SK-N-SH (cell line): ENCODE measurements around the gene PHOX2A.

ENCODE experiments used
- CHD2 ChIP-seq: fragments of 150-350 bp; IDR thresholded peaks from 2 replicates; pipeline ENCODE4 v1.6.1; 2018; ENCODE audit warnings: low read length; ENCODE audit not compliant: partially characterized antibody
- EZH2phosphoT487 ChIP-seq: fragments of 200-600 bp; sonication (generic); IDR thresholded peaks from 2 replicates; pipeline ENCODE4 v1.6.1; 2017; ENCODE audit warnings: low read depth, mixed run types, mild to moderate bottlenecking, antibody characterized with exemption, moderate library complexity, borderline replicate concordance
- FOXM1 ChIP-seq: IDR thresholded peaks from 2 replicates; pipeline ENCODE4 v1.4.0; 2012; ENCODE audit warnings: low read depth, mild to moderate bottlenecking
- GABPA ChIP-seq: IDR thresholded peaks from 2 replicates; pipeline ENCODE4 v1.4.0; 2012; ENCODE audit warnings: low read depth, mild to moderate bottlenecking
- JUND ChIP-seq: IDR thresholded peaks from 2 replicates; pipeline ENCODE4 v1.4.0; 2012
- POLR2AphosphoS5 ChIP-seq: IDR thresholded peaks from 2 replicates; pipeline ENCODE4 v1.6.1; 2012; ENCODE audit warnings: low read depth, low read length
- RAD21 ChIP-seq: IDR thresholded peaks from 2 replicates; pipeline ENCODE4 v1.6.1; 2012; ENCODE audit warnings: mild to moderate bottlenecking, low read length
- RCOR1 ChIP-seq: fragments of 150-350 bp; IDR thresholded peaks from 2 replicates; pipeline ENCODE4 v1.6.1; 2017; ENCODE audit warnings: antibody characterized with exemption, low read length
- SMC3 ChIP-seq: IDR thresholded peaks from 2 replicates; pipeline ENCODE4 v1.6.1; 2012; ENCODE audit warnings: low read depth, low read length, improper control_type of control experiment
- TAF1 ChIP-seq: IDR thresholded peaks from 2 replicates; pipeline ENCODE4 v1.6.1; 2012; ENCODE audit warnings: low read depth, mild to moderate bottlenecking, low read length, moderate library complexity, borderline replicate concordance
- TF ChIP-seq, protein P1 (sequence below): fragments of 200-600 bp; sonication (generic); IDR thresholded peaks from 2 replicates; pipeline ENCODE4 v1.6.1; 2017; ENCODE audit warnings: antibody characterized with exemption, mild to moderate bottlenecking, moderate library complexity
- TF ChIP-seq, protein P2 (sequence below): IDR thresholded peaks from 2 replicates; pipeline ENCODE4 v1.6.1; 2012; ENCODE audit warnings: mild to moderate bottlenecking, low read depth, low read length, moderate library complexity
- TF ChIP-seq, protein P3 (sequence below): IDR thresholded peaks from 2 replicates; pipeline ENCODE4 v1.4.0; 2012; ENCODE audit warnings: low read depth

DNA sequence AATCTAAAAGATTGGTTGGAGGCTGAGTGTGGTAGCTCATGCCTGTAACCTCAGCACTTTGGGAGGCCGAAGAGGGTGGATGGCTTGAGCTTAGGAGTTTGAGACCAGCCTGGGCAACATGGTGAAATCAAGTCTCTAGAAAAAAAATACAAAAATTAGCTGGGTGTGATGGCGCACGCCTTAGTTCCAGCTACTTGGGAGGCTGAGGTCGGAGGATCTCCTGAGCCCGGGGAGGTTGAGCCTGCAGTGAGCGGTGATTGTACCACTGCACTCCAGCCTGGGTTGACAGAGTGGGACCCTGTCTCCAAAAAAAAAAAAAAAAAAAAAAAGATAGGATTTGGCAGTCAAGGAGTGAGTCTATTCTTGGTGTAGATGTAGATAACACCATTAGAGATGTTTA is 41.4 kb downstream of the PHOX2A start:
- TF ChIP-seq GABPA (no peak), FOXM1 (no peak), EZH2phosphoT487 (no peak), JUND (no peak), CHD2 (no peak), RAD21 (no peak), TAF1 (no peak), RCOR1 (no peak), SMC3 (no peak), POLR2AphosphoS5 (no peak)
- TF ChIP-seq, protein P1, sequence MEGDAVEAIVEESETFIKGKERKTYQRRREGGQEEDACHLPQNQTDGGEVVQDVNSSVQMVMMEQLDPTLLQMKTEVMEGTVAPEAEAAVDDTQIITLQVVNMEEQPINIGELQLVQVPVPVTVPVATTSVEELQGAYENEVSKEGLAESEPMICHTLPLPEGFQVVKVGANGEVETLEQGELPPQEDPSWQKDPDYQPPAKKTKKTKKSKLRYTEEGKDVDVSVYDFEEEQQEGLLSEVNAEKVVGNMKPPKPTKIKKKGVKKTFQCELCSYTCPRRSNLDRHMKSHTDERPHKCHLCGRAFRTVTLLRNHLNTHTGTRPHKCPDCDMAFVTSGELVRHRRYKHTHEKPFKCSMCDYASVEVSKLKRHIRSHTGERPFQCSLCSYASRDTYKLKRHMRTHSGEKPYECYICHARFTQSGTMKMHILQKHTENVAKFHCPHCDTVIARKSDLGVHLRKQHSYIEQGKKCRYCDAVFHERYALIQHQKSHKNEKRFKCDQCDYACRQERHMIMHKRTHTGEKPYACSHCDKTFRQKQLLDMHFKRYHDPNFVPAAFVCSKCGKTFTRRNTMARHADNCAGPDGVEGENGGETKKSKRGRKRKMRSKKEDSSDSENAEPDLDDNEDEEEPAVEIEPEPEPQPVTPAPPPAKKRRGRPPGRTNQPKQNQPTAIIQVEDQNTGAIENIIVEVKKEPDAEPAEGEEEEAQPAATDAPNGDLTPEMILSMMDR, result no peak
- TF ChIP-seq, protein P2, sequence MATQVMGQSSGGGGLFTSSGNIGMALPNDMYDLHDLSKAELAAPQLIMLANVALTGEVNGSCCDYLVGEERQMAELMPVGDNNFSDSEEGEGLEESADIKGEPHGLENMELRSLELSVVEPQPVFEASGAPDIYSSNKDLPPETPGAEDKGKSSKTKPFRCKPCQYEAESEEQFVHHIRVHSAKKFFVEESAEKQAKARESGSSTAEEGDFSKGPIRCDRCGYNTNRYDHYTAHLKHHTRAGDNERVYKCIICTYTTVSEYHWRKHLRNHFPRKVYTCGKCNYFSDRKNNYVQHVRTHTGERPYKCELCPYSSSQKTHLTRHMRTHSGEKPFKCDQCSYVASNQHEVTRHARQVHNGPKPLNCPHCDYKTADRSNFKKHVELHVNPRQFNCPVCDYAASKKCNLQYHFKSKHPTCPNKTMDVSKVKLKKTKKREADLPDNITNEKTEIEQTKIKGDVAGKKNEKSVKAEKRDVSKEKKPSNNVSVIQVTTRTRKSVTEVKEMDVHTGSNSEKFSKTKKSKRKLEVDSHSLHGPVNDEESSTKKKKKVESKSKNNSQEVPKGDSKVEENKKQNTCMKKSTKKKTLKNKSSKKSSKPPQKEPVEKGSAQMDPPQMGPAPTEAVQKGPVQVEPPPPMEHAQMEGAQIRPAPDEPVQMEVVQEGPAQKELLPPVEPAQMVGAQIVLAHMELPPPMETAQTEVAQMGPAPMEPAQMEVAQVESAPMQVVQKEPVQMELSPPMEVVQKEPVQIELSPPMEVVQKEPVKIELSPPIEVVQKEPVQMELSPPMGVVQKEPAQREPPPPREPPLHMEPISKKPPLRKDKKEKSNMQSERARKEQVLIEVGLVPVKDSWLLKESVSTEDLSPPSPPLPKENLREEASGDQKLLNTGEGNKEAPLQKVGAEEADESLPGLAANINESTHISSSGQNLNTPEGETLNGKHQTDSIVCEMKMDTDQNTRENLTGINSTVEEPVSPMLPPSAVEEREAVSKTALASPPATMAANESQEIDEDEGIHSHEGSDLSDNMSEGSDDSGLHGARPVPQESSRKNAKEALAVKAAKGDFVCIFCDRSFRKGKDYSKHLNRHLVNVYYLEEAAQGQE, result no peak
- TF ChIP-seq, protein P3, sequence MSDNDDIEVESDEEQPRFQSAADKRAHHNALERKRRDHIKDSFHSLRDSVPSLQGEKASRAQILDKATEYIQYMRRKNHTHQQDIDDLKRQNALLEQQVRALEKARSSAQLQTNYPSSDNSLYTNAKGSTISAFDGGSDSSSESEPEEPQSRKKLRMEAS, result no peak
